Peyer's patch (tissue), 4 donors: ENCODE data around the gene CHRM1. TPM values are rescaled to one million over a fixed set of nuclear protein-coding genes. Genes with fewer than 3 reads are reported as not detected.

Experiments
- DNase-seq, 3 donors: peaks; one replicate each; pipeline ENCODE4 v3.0.0-alpha.2; 2017 to 2019
- H3K27ac ChIP-seq, 4 donors: fragments of 200-600 bp; sonication (generic); one replicate each; pipeline ENCODE4 v1.5.1; 2016 to 2019
- H3K27me3 ChIP-seq, 2 donors: fragments of 200-600 bp; sonication (generic); one replicate each; pipeline ENCODE4 v1.5.1; 2019
- H3K36me3 ChIP-seq, 3 donors: fragments of 200-600 bp; sonication (generic); one replicate each; pipeline ENCODE4 v1.5.1; 2016 to 2019
- H3K4me1 ChIP-seq, 4 donors: fragments of 200-600 bp; sonication (generic); one replicate each; pipeline ENCODE4 v1.5.1; 2016 to 2019
- H3K4me3 ChIP-seq, 4 donors: fragments of 200-600 bp; sonication (generic); 1 replicate in 3 of 4; 2 replicates in 1 of 4; pipeline ENCODE4 v1.5.1; 2016 to 2019; ENCODE audit warnings: mild to moderate bottlenecking in 1 of 4
- H3K9me3 ChIP-seq, 4 donors: fragments of 200-600 bp; sonication (generic); one replicate each; pipeline ENCODE4 v1.5.1; 2016 to 2019; ENCODE audit warnings: mild to moderate bottlenecking in 1 of 4
- CTCF ChIP-seq, 6 experiments: fragments of 450-650 bp in 4 of 6; fragments of 200-600 bp in 2 of 6; sonication (generic) in 1 of 6; IDR thresholded peaks; one replicate each; pipeline ENCODE4 v1.5.1; 2017 to 2019; ENCODE audit warnings: antibody characterized with exemption in 6 of 6, mild to moderate bottlenecking in 3 of 6, moderate library complexity in 1 of 6
- POLR2A ChIP-seq, 2 donors: fragments of 450-650 bp; IDR thresholded peaks; one replicate each; pipeline ENCODE4 v1.5.1; 2017; ENCODE audit warnings: antibody characterized with exemption in 2 of 2, mild to moderate bottlenecking in 2 of 2, moderate library complexity in 2 of 2
- total RNA-seq, 4 donors: library from RNA; depleted of rRNA; stranded (reverse); fragments of >200 nt; gene quantifications; one replicate each; pipeline ENCODE4 v1.1.0, GENCODE V29; 2016

Gene CHRM1
- total RNA-seq, 4 donors from 2014 or later: 0.54 to 0.76 TPM; not detected in 2

- Histone ChIP-seq H3K4me3 (no peak overlapping the region), H3K9me3 (no peaks in the 10 kb centered on the region), H3K4me1 (no peaks in the 10 kb centered on the region), H3K27me3 (no peaks in the 10 kb centered on the region), H3K27ac (no peak overlapping the region), H3K36me3 (no peaks in the 10 kb centered on the region)
- TF ChIP-seq CTCF (IDR thresholded peaks at IDR 0.05) (peak; percentile 86 to 98 (median 98)), POLR2A (IDR thresholded peaks at IDR 0.05) (no peak)
- peak; percentile 63 to 90 (median 87) for DNase-seq
These were observed 15.1 kb downstream of the CHRM1 start for GRCh38 chr11:62905927-62906531.

GRCh38 chr11:62905296-62905695 lies 15.9 kb downstream of the CHRM1 start:
- no peak for DNase-seq
- Histone ChIP-seq H3K4me1 (no peaks in the 10 kb centered on the region), H3K4me3 (no peak overlapping the region), H3K9me3 (no peaks in the 10 kb centered on the region), H3K27ac (no peak overlapping the region), H3K36me3 (no peaks in the 10 kb centered on the region), H3K27me3 (no peaks in the 10 kb centered on the region)
- TF ChIP-seq CTCF (IDR thresholded peaks at IDR 0.05) (no peak), POLR2A (IDR thresholded peaks at IDR 0.05) (no peak)

- no peaks in the 10 kb centered on the region for H3K36me3 ChIP-seq
- DNase-seq: no peak
These were observed 18.2 kb downstream of the CHRM1 start for GRCh38 chr11:62902932-62903331.

GRCh38 chr11:62898027-62898426 lies 23.1 kb downstream of the CHRM1 start:
- H3K9me3 ChIP-seq: no peaks in the 10 kb centered on the region
- no peaks in the 10 kb centered on the region for H3K4me1 ChIP-seq
- DNase-seq: no peak
- H3K27ac ChIP-seq: no peak overlapping the region
- H3K36me3 ChIP-seq: no peaks in the 10 kb centered on the region
- no peaks in the 10 kb centered on the region for H3K27me3 ChIP-seq
- no peak for TF ChIP-seq POLR2A (IDR thresholded peaks at IDR 0.05)
- no peak for TF ChIP-seq CTCF (IDR thresholded peaks at IDR 0.05)
- no peak overlapping the region for H3K4me3 ChIP-seq

More at GRCh38 chr11:62902932-62903331, 18.2 kb downstream of the CHRM1 start:
- Histone ChIP-seq H3K4me3 (no peak overlapping the region), H3K27ac (no peak overlapping the region), H3K27me3 (no peaks in the 10 kb centered on the region), H3K4me1 (no peaks in the 10 kb centered on the region), H3K9me3 (no peaks in the 10 kb centered on the region)
- TF ChIP-seq CTCF (IDR thresholded peaks at IDR 0.05) (no peak), POLR2A (IDR thresholded peaks at IDR 0.05) (no peak)

- Histone ChIP-seq H3K4me3 (no peak overlapping the region), H3K27ac (no peak overlapping the region), H3K27me3 (no peaks in the 10 kb centered on the region), H3K9me3 (no peaks in the 10 kb centered on the region), H3K36me3 (no peaks in the 10 kb centered on the region), H3K4me1 (peaks cover 0 to 2% (median 0%) of the 10 kb centered on the region in 4 donors)
- DNase-seq: no peak
- TF ChIP-seq POLR2A (IDR thresholded peaks at IDR 0.05) (no peak), CTCF (IDR thresholded peaks at IDR 0.05) (no peak)
These were observed 23.9 kb downstream of the CHRM1 start for GRCh38 chr11:62897311-62897710.
